Liver (tissue), 9 donors: ENCODE results near the gene C2CD5. TPM values are rescaled to one million over a fixed set of nuclear protein-coding genes. Genes with fewer than 3 reads are reported as not detected.

ENCODE experiments used
- DNase-seq: peaks from one replicate; pipeline ENCODE4 v3.0.0-alpha.2; 2017; ENCODE audit warnings: low spot score
- H3K27ac ChIP-seq, 2 donors: one replicate each; pipeline ENCODE4 v1.7.0; 2013; ENCODE audit warnings: inconsistent platforms in 2 of 2, low read length in 2 of 2, control low read depth in 1 of 2, low read depth in 1 of 2, mild to moderate bottlenecking in 1 of 2
- H3K27me3 ChIP-seq, 4 donors: one replicate each; pipeline versions ENCODE4 v1.6.1 to v1.7.0; 2013; ENCODE audit warnings: low read length in 3 of 4, inconsistent platforms in 1 of 4, mild to moderate bottlenecking in 1 of 4, moderate library complexity in 1 of 4; ENCODE audit not compliant: control insufficient read depth in 4 of 4, insufficient read depth in 4 of 4
- H3K36me3 ChIP-seq, 4 donors: one replicate each; pipeline versions ENCODE4 v1.6.1 to v1.7.0; 2013; ENCODE audit warnings: low read length in 3 of 4, mild to moderate bottlenecking in 3 of 4, low read depth in 1 of 4, moderate library complexity in 1 of 4; ENCODE audit not compliant: control insufficient read depth in 4 of 4, insufficient read depth in 3 of 4
- H3K4me1 ChIP-seq, 4 donors: one replicate each; pipeline versions ENCODE4 v1.6.1 to v1.7.0; 2013; ENCODE audit warnings: low read length in 3 of 4, mild to moderate bottlenecking in 3 of 4, moderate library complexity in 1 of 4; ENCODE audit not compliant: control insufficient read depth in 4 of 4, insufficient read depth in 4 of 4
- H3K4me3 ChIP-seq, 3 donors: one replicate each; pipeline versions ENCODE4 v1.6.1 to v1.7.0; 2013; ENCODE audit warnings: low read length in 3 of 3, control low read depth in 1 of 3, low read depth in 1 of 3, mild to moderate bottlenecking in 1 of 3
- H3K9ac ChIP-seq, 2 donors: one replicate each; pipeline ENCODE4 v1.7.0; 2013; ENCODE audit warnings: low read length in 2 of 2, mild to moderate bottlenecking in 2 of 2, moderate library complexity in 2 of 2, control low read depth in 1 of 2, low read depth in 1 of 2
- H3K9me3 ChIP-seq, 4 donors: one replicate each; pipeline versions ENCODE4 v1.6.1 to v1.7.0; 2013; ENCODE audit warnings: low read length in 3 of 4; ENCODE audit not compliant: control insufficient read depth in 4 of 4
- EGR1 ChIP-seq, 2 donors: IDR thresholded peaks; 2 replicates each; pipeline ENCODE4 v1.6.1; 2016 to 2018; ENCODE audit warnings: antibody characterized with exemption in 2 of 2, low read depth in 2 of 2
- FOXA1 ChIP-seq: IDR thresholded peaks from 2 replicates; pipeline ENCODE4 v1.6.1; 2016; ENCODE audit warnings: antibody characterized with exemption
- FOXA2 ChIP-seq: IDR thresholded peaks from 2 replicates; pipeline ENCODE4 v1.6.1; 2016; ENCODE audit warnings: antibody characterized with exemption
- GABPA ChIP-seq, 2 donors: IDR thresholded peaks in 1 of 2; conservative IDR thresholded peaks in 1 of 2; 2 replicates each; pipeline ENCODE4 v1.6.1; 2016; ENCODE audit warnings: antibody characterized with exemption in 2 of 2, mild to moderate bottlenecking in 1 of 2, moderate library complexity in 1 of 2
- HNF4A ChIP-seq, 2 donors: conservative IDR thresholded peaks; 2 replicates each; pipeline ENCODE4 v1.6.1; 2016; ENCODE audit warnings: antibody characterized with exemption in 2 of 2, mild to moderate bottlenecking in 2 of 2
- HNF4G ChIP-seq: IDR thresholded peaks from 2 replicates; pipeline ENCODE4 v1.6.1; 2016; ENCODE audit warnings: antibody characterized with exemption
- JUND ChIP-seq, 2 donors: IDR thresholded peaks; 2 replicates each; pipeline ENCODE4 v1.6.1; 2016; ENCODE audit warnings: antibody characterized with exemption in 2 of 2
- NR2F2 ChIP-seq: IDR thresholded peaks from 2 replicates; pipeline ENCODE4 v1.6.1; 2016; ENCODE audit warnings: antibody characterized with exemption
- RAD21 ChIP-seq, 2 donors: IDR thresholded peaks; 2 replicates each; pipeline ENCODE4 v1.6.1; 2016; ENCODE audit warnings: antibody characterized with exemption in 2 of 2, mild to moderate bottlenecking in 2 of 2
- RXRA ChIP-seq, 2 donors: IDR thresholded peaks; 2 replicates each; pipeline ENCODE4 v1.6.1; 2017 to 2018; ENCODE audit warnings: antibody characterized with exemption in 2 of 2, mild to moderate bottlenecking in 1 of 2
- SP1 ChIP-seq: IDR thresholded peaks from 2 replicates; pipeline ENCODE4 v1.6.1; 2018; ENCODE audit warnings: antibody characterized with exemption, mild to moderate bottlenecking
- TAF1 ChIP-seq: conservative IDR thresholded peaks from 2 replicates; pipeline ENCODE4 v1.6.1; 2016; ENCODE audit warnings: antibody characterized with exemption, mild to moderate bottlenecking
- YY1 ChIP-seq: IDR thresholded peaks from 2 replicates; pipeline ENCODE4 v1.6.1; 2016; ENCODE audit warnings: antibody characterized with exemption, mild to moderate bottlenecking
- WGBS: extraction: QIAGEN DNeasy Blood & Tissue Kit; methylation state at CpG from one replicate; pipeline ENCODE4 v1.1.7; 2013; 5-methylcytosine and 5-hydroxymethylcytosine counted together
- polyA plus RNA-seq, 2 donors: library from polyadenylated mRNA; stranded (reverse) in 1 of 2; unstranded in 1 of 2; fragments of 200-250 nt in 1 of 2; fragments of >200 nt in 1 of 2; fragmentation: Nextera tagmentation in 1 of 2; extraction: Ambion mirVana in 1 of 2; gene quantifications; one replicate each; pipeline versions ENCODE4 v1.2.1 to v1.2.3, GENCODE V29; 2013 to 2015
- total RNA-seq, 2 donors: library from RNA; depleted of rRNA; stranded (reverse); fragments of >200 nt; gene quantifications; one replicate each; pipeline ENCODE4 v1.2.3, GENCODE V29; 2014
- TF ChIP-seq, protein P1 (sequence below): IDR thresholded peaks from 2 replicates; pipeline ENCODE4 v1.6.1; 2016; ENCODE audit warnings: antibody characterized with exemption
- TF ChIP-seq, protein P2 (sequence below): IDR thresholded peaks from 2 replicates; pipeline ENCODE4 v1.6.1; 2016; ENCODE audit warnings: antibody characterized with exemption
- TF ChIP-seq, protein P3 (sequence below): fragments of 150-350 bp; IDR thresholded peaks from 2 replicates; pipeline ENCODE4 v1.5.1; 2017; ENCODE audit warnings: improper control_type of control experiment, low read depth, low read length; ENCODE audit not compliant: missing input control
- TF ChIP-seq, protein P4 (sequence below): IDR thresholded peaks from 2 replicates; pipeline ENCODE4 v1.6.1; 2016; ENCODE audit warnings: antibody characterized with exemption, mild to moderate bottlenecking
- TF ChIP-seq, protein P5 (sequence below): IDR thresholded peaks from 2 replicates; pipeline ENCODE4 v1.6.1; 2016; ENCODE audit warnings: antibody characterized with exemption
- donor health status: healthy.
- donor health status: healthy.
- donor health status: healthy.
- donor health status: healthy.
- donor health status: healthy.

Gene C2CD5
- total and polyA plus RNA-seq, 4 donors: 5.8 to 25.0 (median 13.2) TPM

DNA sequence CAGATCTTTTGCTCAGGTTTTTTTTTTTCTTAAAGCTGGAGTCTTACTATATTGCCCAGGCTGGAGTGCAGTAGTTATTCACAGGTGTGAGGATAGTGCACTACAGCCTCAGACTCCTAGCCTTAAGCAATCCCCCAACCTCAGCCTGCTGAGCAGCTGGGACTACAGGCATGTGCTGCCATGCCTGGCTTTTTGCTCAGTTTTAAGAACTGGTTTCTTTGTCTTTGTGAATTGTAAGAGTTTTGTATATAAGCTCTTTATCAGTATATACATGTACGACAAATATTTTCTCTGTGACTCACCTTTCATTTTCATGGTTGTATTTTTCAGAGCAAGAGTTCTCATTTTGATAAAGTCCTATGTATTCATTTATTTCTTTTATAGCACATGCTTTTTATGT, 33.3 kb upstream of the C2CD5 start (continued):
- TF ChIP-seq, protein P1, sequence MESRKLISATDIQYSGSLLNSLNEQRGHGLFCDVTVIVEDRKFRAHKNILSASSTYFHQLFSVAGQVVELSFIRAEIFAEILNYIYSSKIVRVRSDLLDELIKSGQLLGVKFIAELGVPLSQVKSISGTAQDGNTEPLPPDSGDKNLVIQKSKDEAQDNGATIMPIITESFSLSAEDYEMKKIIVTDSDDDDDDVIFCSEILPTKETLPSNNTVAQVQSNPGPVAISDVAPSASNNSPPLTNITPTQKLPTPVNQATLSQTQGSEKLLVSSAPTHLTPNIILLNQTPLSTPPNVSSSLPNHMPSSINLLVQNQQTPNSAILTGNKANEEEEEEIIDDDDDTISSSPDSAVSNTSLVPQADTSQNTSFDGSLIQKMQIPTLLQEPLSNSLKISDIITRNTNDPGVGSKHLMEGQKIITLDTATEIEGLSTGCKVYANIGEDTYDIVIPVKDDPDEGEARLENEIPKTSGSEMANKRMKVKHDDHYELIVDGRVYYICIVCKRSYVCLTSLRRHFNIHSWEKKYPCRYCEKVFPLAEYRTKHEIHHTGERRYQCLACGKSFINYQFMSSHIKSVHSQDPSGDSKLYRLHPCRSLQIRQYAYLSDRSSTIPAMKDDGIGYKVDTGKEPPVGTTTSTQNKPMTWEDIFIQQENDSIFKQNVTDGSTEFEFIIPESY: no peak
- TF ChIP-seq HNF4A (conservative IDR thresholded peaks at IDR 0.05) (no peak), FOXA1 (no peak), RAD21 (IDR thresholded peaks at IDR 0.05) (no peak), GABPA (IDR thresholded peaks at IDR 0.05 in 1 of 2, conservative IDR thresholded peaks at IDR 0.05 in 1 of 2) (no peak)

DNA sequence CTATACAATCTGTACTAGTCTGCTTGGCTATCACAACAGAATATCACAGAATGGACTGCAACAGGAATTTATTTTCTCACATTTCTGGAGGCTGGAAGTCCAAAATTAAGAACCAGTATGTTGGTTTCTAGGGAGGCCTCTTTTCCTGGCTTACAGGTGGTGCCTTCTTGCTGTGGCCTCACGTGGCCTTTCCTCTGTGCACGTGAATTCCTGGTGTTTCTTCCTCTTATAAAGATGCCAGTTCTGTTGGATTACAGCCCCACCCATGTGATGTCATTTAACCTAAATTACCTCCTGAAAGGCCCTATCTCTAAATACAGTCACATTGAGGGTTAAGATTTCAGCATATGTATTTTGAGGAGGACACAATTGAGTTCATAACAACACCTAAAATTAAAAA, 32.1 kb upstream of the C2CD5 start:
- no peaks in the 10 kb centered on the region for H3K9me3 ChIP-seq
- no peaks in the 10 kb centered on the region for H3K36me3 ChIP-seq
- no peak overlapping the region for H3K9ac ChIP-seq
- H3K4me1 ChIP-seq: no peaks in the 10 kb centered on the region
- no peak overlapping the region for H3K27ac ChIP-seq
- DNase-seq: no peak
- WGBS: 82% methylated on average over 2 of the region's 2 CpGs
- no peak for TF ChIP-seq JUND (IDR thresholded peaks at IDR 0.05)
- TF ChIP-seq, protein P1: no peak
- TF ChIP-seq FOXA2: no peak
- no peak for TF ChIP-seq YY1
- TF ChIP-seq GABPA (IDR thresholded peaks at IDR 0.05 in 1 of 2, conservative IDR thresholded peaks at IDR 0.05 in 1 of 2): no peak
- no peak for TF ChIP-seq FOXA1
- TF ChIP-seq, protein P2, sequence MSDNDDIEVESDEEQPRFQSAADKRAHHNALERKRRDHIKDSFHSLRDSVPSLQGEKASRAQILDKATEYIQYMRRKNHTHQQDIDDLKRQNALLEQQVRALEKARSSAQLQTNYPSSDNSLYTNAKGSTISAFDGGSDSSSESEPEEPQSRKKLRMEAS: no peak
- TF ChIP-seq HNF4A (conservative IDR thresholded peaks at IDR 0.05): no peak
- TF ChIP-seq, protein P3, sequence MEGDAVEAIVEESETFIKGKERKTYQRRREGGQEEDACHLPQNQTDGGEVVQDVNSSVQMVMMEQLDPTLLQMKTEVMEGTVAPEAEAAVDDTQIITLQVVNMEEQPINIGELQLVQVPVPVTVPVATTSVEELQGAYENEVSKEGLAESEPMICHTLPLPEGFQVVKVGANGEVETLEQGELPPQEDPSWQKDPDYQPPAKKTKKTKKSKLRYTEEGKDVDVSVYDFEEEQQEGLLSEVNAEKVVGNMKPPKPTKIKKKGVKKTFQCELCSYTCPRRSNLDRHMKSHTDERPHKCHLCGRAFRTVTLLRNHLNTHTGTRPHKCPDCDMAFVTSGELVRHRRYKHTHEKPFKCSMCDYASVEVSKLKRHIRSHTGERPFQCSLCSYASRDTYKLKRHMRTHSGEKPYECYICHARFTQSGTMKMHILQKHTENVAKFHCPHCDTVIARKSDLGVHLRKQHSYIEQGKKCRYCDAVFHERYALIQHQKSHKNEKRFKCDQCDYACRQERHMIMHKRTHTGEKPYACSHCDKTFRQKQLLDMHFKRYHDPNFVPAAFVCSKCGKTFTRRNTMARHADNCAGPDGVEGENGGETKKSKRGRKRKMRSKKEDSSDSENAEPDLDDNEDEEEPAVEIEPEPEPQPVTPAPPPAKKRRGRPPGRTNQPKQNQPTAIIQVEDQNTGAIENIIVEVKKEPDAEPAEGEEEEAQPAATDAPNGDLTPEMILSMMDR: no peak
- TF ChIP-seq, protein P4, sequence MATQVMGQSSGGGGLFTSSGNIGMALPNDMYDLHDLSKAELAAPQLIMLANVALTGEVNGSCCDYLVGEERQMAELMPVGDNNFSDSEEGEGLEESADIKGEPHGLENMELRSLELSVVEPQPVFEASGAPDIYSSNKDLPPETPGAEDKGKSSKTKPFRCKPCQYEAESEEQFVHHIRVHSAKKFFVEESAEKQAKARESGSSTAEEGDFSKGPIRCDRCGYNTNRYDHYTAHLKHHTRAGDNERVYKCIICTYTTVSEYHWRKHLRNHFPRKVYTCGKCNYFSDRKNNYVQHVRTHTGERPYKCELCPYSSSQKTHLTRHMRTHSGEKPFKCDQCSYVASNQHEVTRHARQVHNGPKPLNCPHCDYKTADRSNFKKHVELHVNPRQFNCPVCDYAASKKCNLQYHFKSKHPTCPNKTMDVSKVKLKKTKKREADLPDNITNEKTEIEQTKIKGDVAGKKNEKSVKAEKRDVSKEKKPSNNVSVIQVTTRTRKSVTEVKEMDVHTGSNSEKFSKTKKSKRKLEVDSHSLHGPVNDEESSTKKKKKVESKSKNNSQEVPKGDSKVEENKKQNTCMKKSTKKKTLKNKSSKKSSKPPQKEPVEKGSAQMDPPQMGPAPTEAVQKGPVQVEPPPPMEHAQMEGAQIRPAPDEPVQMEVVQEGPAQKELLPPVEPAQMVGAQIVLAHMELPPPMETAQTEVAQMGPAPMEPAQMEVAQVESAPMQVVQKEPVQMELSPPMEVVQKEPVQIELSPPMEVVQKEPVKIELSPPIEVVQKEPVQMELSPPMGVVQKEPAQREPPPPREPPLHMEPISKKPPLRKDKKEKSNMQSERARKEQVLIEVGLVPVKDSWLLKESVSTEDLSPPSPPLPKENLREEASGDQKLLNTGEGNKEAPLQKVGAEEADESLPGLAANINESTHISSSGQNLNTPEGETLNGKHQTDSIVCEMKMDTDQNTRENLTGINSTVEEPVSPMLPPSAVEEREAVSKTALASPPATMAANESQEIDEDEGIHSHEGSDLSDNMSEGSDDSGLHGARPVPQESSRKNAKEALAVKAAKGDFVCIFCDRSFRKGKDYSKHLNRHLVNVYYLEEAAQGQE: no peak
- no peak for TF ChIP-seq NR2F2
- TF ChIP-seq RXRA (IDR thresholded peaks at IDR 0.05): no peak
- no peak for TF ChIP-seq HNF4G
- TF ChIP-seq, protein P5, sequence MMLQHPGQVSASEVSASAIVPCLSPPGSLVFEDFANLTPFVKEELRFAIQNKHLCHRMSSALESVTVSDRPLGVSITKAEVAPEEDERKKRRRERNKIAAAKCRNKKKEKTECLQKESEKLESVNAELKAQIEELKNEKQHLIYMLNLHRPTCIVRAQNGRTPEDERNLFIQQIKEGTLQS: no peak
- no peak for TF ChIP-seq TAF1
- no peak for TF ChIP-seq EGR1 (IDR thresholded peaks at IDR 0.05; ENCODE audit: low read depth in 2 of 2)
- TF ChIP-seq RAD21 (IDR thresholded peaks at IDR 0.05): no peak
- no peak for TF ChIP-seq SP1
- no peak overlapping the region for H3K4me3 ChIP-seq
- H3K27me3 ChIP-seq: no peaks in the 10 kb centered on the region
